A549 (cell line): ENCODE results near the gene IFI27L1. TPM values are rescaled to one million over a fixed set of nuclear protein-coding genes. Genes with fewer than 3 reads are reported as not detected.

Source experiments
- ATAC-seq, 2 experiments: fragments of 200-7000 bp in 1 of 2; fragments of >200 bp in 1 of 2; cut with Nextera tagmentation in 1 of 2; cut with Tn5 transposase in 1 of 2; 3 replicates each; pipeline versions ENCODE4 v1.8.0 to v1.9.1; 2018 to 2020; ENCODE audit warnings: mild to moderate bottlenecking in 1 of 2, moderate library complexity in 1 of 2
- CTCF ChIA-PET: fragments of 300-600 bp; sonication (Branson Sonifier 250); formaldehyde crosslinking; extraction: SDS; loops from one replicate; lab custom pipeline; 2021; ENCODE audit warnings: antibody characterized with exemption, inconsistent platforms; lab: Yijun Ruan, JAX
- POLR2A ChIA-PET: fragments of 350-600 bp; formaldehyde crosslinking; extraction: SDS; loops from one replicate; lab custom pipeline; 2021; ENCODE audit warnings: antibody characterized with exemption, inconsistent platforms; lab: Yijun Ruan, JAX
- DNase-seq, 2 experiments: peaks; one replicate each; pipeline versions ENCODE4 v3.0.0 to v3.0.0-alpha.2; 2011 to 2016; ENCODE audit warnings: low read depth in 1 of 2, low spot score in 1 of 2
- FAIRE-seq: peaks from 2 replicates; lab custom pipeline; 2011; peaks lifted over from hg19 to GRCh38; lab: Jason Lieb, UNC
- H3K27ac ChIP-seq, 2 experiments: fragments of >200 bp; sonication (Bioruptor Twin); formaldehyde crosslinking; 3 replicates each; pipeline ENCODE4 v1.5.1; 2016 to 2017
- H3K4me1 ChIP-seq: fragments of >200 bp; sonication (Bioruptor Twin); formaldehyde crosslinking; 3 replicates; pipeline ENCODE4 v1.6.1; 2016
- H3K4me2 ChIP-seq: fragments of >200 bp; sonication (Bioruptor Twin); formaldehyde crosslinking; 3 replicates; pipeline ENCODE4 v1.6.1; 2016
- H3K4me3 ChIP-seq: fragments of >200 bp; sonication (Bioruptor Twin); formaldehyde crosslinking; 3 replicates; pipeline ENCODE4 v1.5.1; 2016
- H3K9me3 ChIP-seq: fragments of >200 bp; sonication (Bioruptor Twin); formaldehyde crosslinking; 3 replicates; pipeline ENCODE4 v1.6.1; 2016
- CHD4 ChIP-seq: fragments of 200-600 bp; sonication (generic); IDR thresholded peaks from 2 replicates; pipeline ENCODE4 v1.6.1; 2016; ENCODE audit warnings: antibody characterized with exemption, mild to moderate bottlenecking, borderline replicate concordance
- EHF ChIP-seq: fragments of 250-450 bp; sonication (Bioruptor Pico); IDR thresholded peaks from 2 replicates; pipeline ENCODE4 v1.5.0; 2020; ENCODE audit warnings: mild to moderate bottlenecking
- ELK1 ChIP-seq: fragments of 150-350 bp; IDR thresholded peaks from 2 replicates; pipeline ENCODE4 v1.6.1; 2014; ENCODE audit warnings: low read depth, mild to moderate bottlenecking, low read length
- FOSB ChIP-seq: fragments of 250-450 bp; sonication (Bioruptor Pico); IDR thresholded peaks from 2 replicates; pipeline ENCODE4 v1.5.0; 2020; ENCODE audit warnings: mild to moderate bottlenecking, moderate library complexity
- HMGXB4 ChIP-seq: fragments of 250-450 bp; sonication (Bioruptor Pico); IDR thresholded peaks from 2 replicates; pipeline ENCODE4 v1.5.0; 2021; ENCODE audit warnings: mild to moderate bottlenecking, moderate library complexity, borderline replicate concordance
- JUN ChIP-seq, 2 experiments: fragments of >200 bp; sonication (Bioruptor Twin); formaldehyde crosslinking; IDR thresholded peaks; 2 replicates in 1 of 2; 3 replicates in 1 of 2; pipeline ENCODE4 v1.6.1; 2016 to 2017
- JUNB ChIP-seq: fragments of >200 bp; sonication (Bioruptor Twin); formaldehyde crosslinking; IDR thresholded peaks from 2 replicates; pipeline ENCODE4 v1.6.1; 2016
- NPAS2 ChIP-seq: fragments of 250-450 bp; sonication (Bioruptor Pico); IDR thresholded peaks from 2 replicates; pipeline ENCODE4 v1.8.0; 2022; ENCODE audit warnings: mild to moderate bottlenecking, moderate library complexity, borderline replicate concordance
- NR3C1 ChIP-seq: fragments of >200 bp; sonication (Bioruptor Twin); formaldehyde crosslinking; IDR thresholded peaks from 3 replicates; pipeline ENCODE4 v1.6.1; 2017
- POLR2A ChIP-seq: IDR thresholded peaks from 2 replicates; pipeline ENCODE4 v1.6.1; 2012; ENCODE audit warnings: mild to moderate bottlenecking, low read length
- RARB ChIP-seq: fragments of 250-450 bp; sonication (Bioruptor Pico); IDR thresholded peaks from 2 replicates; pipeline ENCODE4 v1.8.0; 2021; ENCODE audit warnings: mild to moderate bottlenecking, moderate library complexity
- RFX5 ChIP-seq: fragments of 450-650 bp; IDR thresholded peaks from 2 replicates; pipeline ENCODE4 v1.7.1; 2014; ENCODE audit warnings: antibody characterized with exemption, mild to moderate bottlenecking, moderate library complexity
- TFCP2L1 ChIP-seq: fragments of 250-450 bp; sonication (Bioruptor Pico); IDR thresholded peaks from 2 replicates; pipeline ENCODE4 v1.5.0; 2021; ENCODE audit warnings: mild to moderate bottlenecking
- ZFP36 ChIP-seq: fragments of 450-650 bp; IDR thresholded peaks from 2 replicates; pipeline ENCODE4 v1.6.1; 2014; ENCODE audit warnings: borderline replicate concordance; ENCODE audit not compliant: partially characterized antibody
- ZSCAN20 ChIP-seq: fragments of 250-450 bp; sonication (Bioruptor Pico); IDR thresholded peaks from 2 replicates; pipeline ENCODE4 v1.8.0; 2022; ENCODE audit warnings: mild to moderate bottlenecking, moderate library complexity
- WGBS: methylation state at CpG from one replicate; pipeline ENCODE4 v1.1.6; 2017; ENCODE audit errors: missing lambda C conversion rate; 5-methylcytosine and 5-hydroxymethylcytosine counted together
- polyA plus RNA-seq, 4 experiments: library from polyadenylated mRNA; depleted of rRNA in 3 of 4; stranded (reverse); fragments of >200 nt; fragmentation: RNase III in 1 of 4; extraction: RNeasy Plus Mini Kit Qiagen cat#74134 plus additional on column Dnase treatment in 1 of 4; gene quantifications; 2 replicates in 3 of 4; 3 replicates in 1 of 4; pipeline ENCODE4 v1.2.3, GENCODE V29; 2011 to 2017
- TF ChIP-seq, protein P1 (sequence below): IDR thresholded peaks from 2 replicates; pipeline ENCODE4 v1.6.1; 2012

Gene IFI27L1
- polyA plus RNA-seq, 2 of the 4 experiments (the other 2 are of a cell fraction): 15.9 to 28.0 TPM

GRCh38 chr14:94113490-94113889 lies 32.4 kb downstream of the IFI27L1 start:
- Histone ChIP-seq H3K4me2 (no peak overlapping the region), H3K4me1 (no peaks in the 10 kb centered on the region), H3K9me3 (no peaks in the 10 kb centered on the region), H3K4me3 (no peak overlapping the region), H3K27ac (no peak overlapping the region)
- FAIRE-seq (no peak), DNase-seq (no peak), ATAC-seq (no peak)
- CTCF ChIA-PET: interaction anchor here (0.6 to 0.9 kb wide), 2 partner anchors 77 to 793 kb away, joined by 3 to 6 read pairs; no protein-coding TSS in a partner anchor
- POLR2A ChIA-PET: no interaction called here
- TF ChIP-seq EHF (CRISPR knock-in tag) (no peak), ZSCAN20 (CRISPR knock-in tag) (no peak), ELK1 (no peak), TFCP2L1 (CRISPR knock-in tag) (no peak)
- WGBS: 63% methylated on average over 6 of the region's 6 CpGs

- POLR2A ChIA-PET: no interaction called here
- H3K4me1 ChIP-seq: no peaks in the 10 kb centered on the region
- H3K27ac ChIP-seq: no peak overlapping the region
- ATAC-seq: no peak
- no peak for DNase-seq
- H3K9me3 ChIP-seq: peaks cover 5% of the 10 kb centered on the region; the same call in 1 of the 3 replicates
- WGBS: 72% methylated on average over 5 of the region's 5 CpGs
- H3K4me3 ChIP-seq: no peak overlapping the region
- no peak overlapping the region for H3K4me2 ChIP-seq
- CTCF ChIA-PET: interaction anchor here (0.9 to 3.0 kb wide), 4 partner anchors 18 to 78 kb away, joined by 6 to 17 read pairs (median 6); no protein-coding TSS in a partner anchor
- TF ChIP-seq FOSB (CRISPR knock-in tag) (no peak), ZFP36 (peak; percentile 64)
- FAIRE-seq: no peak
These were observed 32.9 kb downstream of the IFI27L1 start for GRCh38 chr14:94113908-94114588.

DNA sequence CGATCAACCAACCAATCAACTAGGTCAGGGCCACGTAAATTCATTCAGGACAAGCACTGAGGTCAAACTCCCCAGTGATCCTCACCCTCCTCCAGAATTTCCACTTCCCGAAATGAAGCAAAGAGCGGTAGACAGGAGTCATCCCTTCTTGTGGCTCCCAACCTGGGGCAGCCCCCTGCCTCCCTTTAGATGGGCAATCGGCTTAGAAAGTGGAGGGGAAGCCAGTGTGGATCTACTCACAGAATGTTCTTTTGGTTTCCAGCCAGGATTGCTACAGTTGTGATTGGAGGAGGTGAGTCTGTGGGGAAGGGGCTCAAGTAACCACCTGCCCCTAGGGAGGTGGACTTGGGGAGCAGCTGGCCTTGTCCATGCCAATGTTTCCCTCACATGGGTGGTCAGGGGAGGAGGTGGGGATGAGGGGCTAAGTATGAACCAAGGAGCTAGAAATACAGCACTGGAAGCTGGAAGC lies 33.5 kb downstream of the IFI27L1 start:
- CTCF ChIA-PET: interaction anchor here (0.9 to 3.0 kb wide), 4 partner anchors 17 to 78 kb away, joined by 6 to 17 read pairs (median 6); no protein-coding TSS in a partner anchor
- H3K4me2 ChIP-seq: no peak overlapping the region
- TF ChIP-seq NPAS2 (CRISPR knock-in tag) (no peak), CHD4 (no peak), HMGXB4 (CRISPR knock-in tag) (no peak), RFX5 (no peak), FOSB (CRISPR knock-in tag) (no peak), NR3C1 (no peak), POLR2A (no peak), JUNB (no peak), TFCP2L1 (CRISPR knock-in tag) (no peak), RARB (no peak), JUN (IDR thresholded peaks at IDR 0.05) (no peak)
- TF ChIP-seq, protein P1, sequence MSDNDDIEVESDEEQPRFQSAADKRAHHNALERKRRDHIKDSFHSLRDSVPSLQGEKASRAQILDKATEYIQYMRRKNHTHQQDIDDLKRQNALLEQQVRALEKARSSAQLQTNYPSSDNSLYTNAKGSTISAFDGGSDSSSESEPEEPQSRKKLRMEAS: no peak
- TF ChIP-seq, all 56 proteins: peak for 0
- ATAC-seq: no peak
- no peak for FAIRE-seq
- 73% methylated on average over 5 of the region's 5 CpGs for WGBS
- POLR2A ChIA-PET: no interaction called here
- no peak overlapping the region for H3K27ac ChIP-seq
- peaks cover 8% of the 10 kb centered on the region; the same call in 1 of the 3 replicates for H3K9me3 ChIP-seq
- DNase-seq: no peak
- no peak overlapping the region for H3K4me3 ChIP-seq
- no peaks in the 10 kb centered on the region for H3K4me1 ChIP-seq
